ENCODE results near the gene TMEM95.

Gene TMEM95

GRCh38 chr17:7404737-7405349, 49.9 kb downstream of the TMEM95 start:
- DNase-seq (ENCODE audit: low read depth) = no peak

GRCh38 chr17:7405350-7406234, 50.6 kb downstream of the TMEM95 start:
- no peak for DNase-seq (ENCODE audit: low read depth)

DNA sequence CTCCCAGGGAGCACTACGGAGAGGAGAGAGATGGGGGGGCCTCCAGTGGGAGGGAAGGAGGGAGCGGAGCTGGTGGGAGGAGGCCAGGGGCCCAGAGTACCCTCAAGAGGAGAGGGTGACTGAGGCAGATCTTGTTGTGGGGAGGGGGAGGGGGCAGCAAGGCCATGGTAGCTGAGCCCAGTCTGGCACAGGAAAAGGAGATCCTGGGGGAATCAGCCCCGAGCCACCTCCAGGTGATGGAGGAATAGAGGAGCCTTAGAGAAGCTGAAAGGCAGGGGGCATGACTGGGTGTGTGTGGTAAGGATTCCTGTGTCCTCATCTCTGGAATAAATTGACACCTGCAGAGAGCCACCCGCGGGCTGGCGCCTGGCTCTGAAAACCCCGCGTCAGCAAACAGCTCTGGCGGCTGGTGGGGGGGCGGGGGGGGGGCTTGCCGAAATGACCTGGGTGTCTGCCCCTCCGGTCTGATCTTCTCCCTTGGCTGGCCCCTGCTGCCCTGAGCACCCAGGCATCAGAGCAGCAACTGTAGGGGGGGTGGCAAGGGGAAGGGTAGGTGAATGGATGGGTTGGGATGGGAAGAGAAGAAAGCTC, 51.4 kb downstream of the TMEM95 start:
- no peak for DNase-seq (ENCODE audit: low read depth)

Data from fibroblast of the conjunctiva (primary cell).